H1 (cell line): ENCODE results near the gene TRAF3IP3. TPM values are rescaled to one million over a fixed set of nuclear protein-coding genes. Genes with fewer than 3 reads are reported as not detected.

Experiments used
- ASH2L ChIP-seq: fragments of 200-600, 300-600 bp; sonication (generic); IDR thresholded peaks from one replicate; pipeline ENCODE4 v1.7.1; 2017; ENCODE audit warnings: low read length
- EZH2 ChIP-seq: fragments of 200-600 bp; sonication (generic); IDR thresholded peaks from 2 replicates; pipeline ENCODE4 v1.7.1; 2012; ENCODE audit warnings: low read depth, mild to moderate bottlenecking, moderate library complexity, low read length, inconsistent platforms; ENCODE audit not compliant: severe bottlenecking
- SP4 ChIP-seq: IDR thresholded peaks from 2 replicates; pipeline ENCODE4 v1.6.1; 2012; ENCODE audit warnings: low read length, inconsistent platforms
- TAF1 ChIP-seq: IDR thresholded peaks from 2 replicates; pipeline ENCODE4 v1.6.1; 2011; ENCODE audit warnings: mild to moderate bottlenecking, low read depth, low read length
- polyA plus RNA-seq, 7 experiments: library from polyadenylated mRNA; depleted of rRNA in 3 of 7; stranded (reverse) in 5 of 7; unstranded in 2 of 7; fragments of >200 nt in 5 of 7; fragments of 200-250 nt in 2 of 7; gene quantifications; 1 replicate in 5 of 7; 2 replicates in 1 of 7; 4 replicates in 1 of 7; pipeline versions ENCODE4 v1.2.1 to v1.2.3, GENCODE V29; 2011 to 2013; ENCODE audit warnings: missing spikeins in 2 of 7, mixed read lengths in 2 of 7
- total RNA-seq: library from RNA; stranded (reverse); fragmentation: NEBNext Ultra II Directional; extraction: Animal tissue kit (Norgen Biotek cat#: 25700); gene quantifications from 2 replicates; pipeline ENCODE4 v1.2.1, GENCODE V29; 2021
- TF ChIP-seq, protein P1 (sequence below): IDR thresholded peaks from 2 replicates; pipeline ENCODE4 v1.6.1; 2012; ENCODE audit warnings: inconsistent platforms

Gene TRAF3IP3
- total and polyA plus RNA-seq, 2 of the 8 experiments (the other 6 are each of a cell fraction or from before 2014, with no cell fraction given): not detected

DNA sequence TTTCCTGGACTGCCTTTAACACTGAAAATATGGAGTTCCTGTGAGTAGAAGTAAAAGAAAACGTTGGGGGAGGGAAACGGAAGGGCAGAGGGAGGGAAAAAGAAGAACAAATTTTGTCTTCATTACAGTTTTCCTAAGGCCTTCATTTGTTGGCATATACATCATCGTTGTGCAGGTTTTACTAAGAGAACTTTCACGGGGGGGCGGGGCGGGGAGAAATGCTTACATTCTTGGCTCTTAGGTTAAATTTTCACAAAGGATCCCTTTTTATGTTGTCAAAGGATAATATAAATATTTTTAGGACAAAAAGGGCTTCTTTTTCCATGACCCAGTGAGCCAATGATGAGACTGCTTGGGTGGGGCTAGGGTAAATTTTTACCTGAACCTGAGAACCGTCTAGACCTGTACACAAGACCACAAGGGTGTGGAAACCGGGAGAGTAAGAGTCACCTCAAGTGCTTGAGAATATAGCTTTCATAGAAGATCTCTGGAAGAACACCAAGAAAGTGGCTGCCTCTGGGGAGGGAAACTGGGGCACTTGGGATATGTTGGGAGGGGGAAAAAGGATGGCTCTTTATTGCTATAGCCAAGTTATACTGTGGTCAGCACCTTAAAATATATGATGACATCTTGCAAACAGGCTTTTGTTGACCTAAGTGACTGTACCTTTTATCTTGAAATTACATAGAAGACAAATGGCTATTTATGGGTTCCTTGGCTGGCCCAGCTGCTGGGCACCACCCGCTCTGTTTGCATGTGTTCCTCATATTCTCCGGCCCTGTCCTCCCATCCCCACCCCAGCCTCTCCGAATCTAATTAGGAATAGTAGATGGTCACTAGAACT, 70.0 kb downstream of the TRAF3IP3 start (continued):
- TF ChIP-seq EZH2 (no peak), SP4 (no peak), TAF1 (no peak), ASH2L (no peak)
- TF ChIP-seq, protein P1, sequence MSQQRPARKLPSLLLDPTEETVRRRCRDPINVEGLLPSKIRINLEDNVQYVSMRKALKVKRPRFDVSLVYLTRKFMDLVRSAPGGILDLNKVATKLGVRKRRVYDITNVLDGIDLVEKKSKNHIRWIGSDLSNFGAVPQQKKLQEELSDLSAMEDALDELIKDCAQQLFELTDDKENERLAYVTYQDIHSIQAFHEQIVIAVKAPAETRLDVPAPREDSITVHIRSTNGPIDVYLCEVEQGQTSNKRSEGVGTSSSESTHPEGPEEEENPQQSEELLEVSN: no peak
- TF ChIP-seq, all 59 proteins: peak for 0
